ENCODE measurements around the gene GM2A.

GRCh38 chr5:151234476-151235238 lies 18.3 kb upstream of the GM2A start:
- no peak for TF ChIP-seq CREB5 (CRISPR knock-in tag; IDR thresholded peaks at IDR 0.05; ENCODE audit: low read depth)
- no peak for TF ChIP-seq ISL1 (CRISPR knock-in tag; IDR thresholded peaks at IDR 0.05)
- no peak for TF ChIP-seq ARNTL (CRISPR knock-in tag; IDR thresholded peaks at IDR 0.05; ENCODE audit: borderline replicate concordance, low read depth)
- TF ChIP-seq RARB (CRISPR knock-in tag; IDR thresholded peaks at IDR 0.05), result no peak
- TF ChIP-seq, protein P1, sequence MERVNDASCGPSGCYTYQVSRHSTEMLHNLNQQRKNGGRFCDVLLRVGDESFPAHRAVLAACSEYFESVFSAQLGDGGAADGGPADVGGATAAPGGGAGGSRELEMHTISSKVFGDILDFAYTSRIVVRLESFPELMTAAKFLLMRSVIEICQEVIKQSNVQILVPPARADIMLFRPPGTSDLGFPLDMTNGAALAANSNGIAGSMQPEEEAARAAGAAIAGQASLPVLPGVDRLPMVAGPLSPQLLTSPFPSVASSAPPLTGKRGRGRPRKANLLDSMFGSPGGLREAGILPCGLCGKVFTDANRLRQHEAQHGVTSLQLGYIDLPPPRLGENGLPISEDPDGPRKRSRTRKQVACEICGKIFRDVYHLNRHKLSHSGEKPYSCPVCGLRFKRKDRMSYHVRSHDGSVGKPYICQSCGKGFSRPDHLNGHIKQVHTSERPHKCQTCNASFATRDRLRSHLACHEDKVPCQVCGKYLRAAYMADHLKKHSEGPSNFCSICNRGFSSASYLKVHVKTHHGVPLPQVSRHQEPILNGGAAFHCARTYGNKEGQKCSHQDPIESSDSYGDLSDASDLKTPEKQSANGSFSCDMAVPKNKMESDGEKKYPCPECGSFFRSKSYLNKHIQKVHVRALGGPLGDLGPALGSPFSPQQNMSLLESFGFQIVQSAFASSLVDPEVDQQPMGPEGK (CRISPR knock-in tag; IDR thresholded peaks at IDR 0.05; ENCODE audit: borderline replicate concordance), result no peak
- no peak for TF ChIP-seq ZC3H10 (CRISPR knock-in tag; IDR thresholded peaks at IDR 0.05)
- no peak for TF ChIP-seq TSHZ2 (CRISPR knock-in tag; IDR thresholded peaks at IDR 0.05)
- TF ChIP-seq ESRRG (CRISPR knock-in tag; IDR thresholded peaks at IDR 0.05), result no peak
- no peak for TF ChIP-seq CSDC2 (CRISPR knock-in tag; IDR thresholded peaks at IDR 0.05)
- TF ChIP-seq PPARA (CRISPR knock-in tag; IDR thresholded peaks at IDR 0.05; ENCODE audit: borderline replicate concordance), result no peak
- TF ChIP-seq BACH2 (CRISPR knock-in tag; IDR thresholded peaks at IDR 0.05; ENCODE audit: borderline replicate concordance), result no peak
- TF ChIP-seq TCF4 (CRISPR knock-in tag; IDR thresholded peaks at IDR 0.05; ENCODE audit: borderline replicate concordance), result no peak
- no peak for TF ChIP-seq ZFP30 (CRISPR knock-in tag; IDR thresholded peaks at IDR 0.05)
